ENCODE results near the gene BMP10.

Gene BMP10

GRCh38 chr2:68819556-68819955 is 51.6 kb downstream of the BMP10 start:
- H3K4me3 ChIP-seq (ENCODE audit: low read depth, low read length): no peak overlapping the region
- no peaks in the 10 kb centered on the region for H3K36me3 ChIP-seq (ENCODE audit: control insufficient read depth, insufficient read depth, low read length)
- no peak overlapping the region for H3K9ac ChIP-seq (ENCODE audit: low read depth, low read length)
- H3K9me3 ChIP-seq (ENCODE audit: control insufficient read depth, insufficient read depth, low read length): no peaks in the 10 kb centered on the region
- H3K27ac ChIP-seq (ENCODE audit: low read depth, low read length): no peak overlapping the region
- 0 out of 2 replicates have a peak, but pooled peaks cover 6% of the 10 kb centered on the region for H3K4me1 ChIP-seq (ENCODE audit: control insufficient read depth, insufficient read depth, low read length)
- H3K27me3 ChIP-seq (ENCODE audit: control insufficient read depth, insufficient read depth, low read length): no peaks in the 10 kb centered on the region

- Histone ChIP-seq H3K36me3 (ENCODE audit: control insufficient read depth, insufficient read depth, low read length) (no peaks in the 10 kb centered on the region), H3K27me3 (ENCODE audit: control insufficient read depth, insufficient read depth, low read length) (no peaks in the 10 kb centered on the region), H3K9ac (ENCODE audit: low read depth, low read length) (no peak overlapping the region), H3K4me3 (ENCODE audit: low read depth, low read length) (no peak overlapping the region), H3K27ac (ENCODE audit: low read depth, low read length) (no peak overlapping the region), H3K4me1 (ENCODE audit: control insufficient read depth, insufficient read depth, low read length) (0 out of 2 replicates have a peak, but pooled peaks cover 6% of the 10 kb centered on the region), H3K9me3 (ENCODE audit: control insufficient read depth, insufficient read depth, low read length) (no peaks in the 10 kb centered on the region)
These were observed 53.9 kb downstream of the BMP10 start for GRCh38 chr2:68817306-68817705.
